BLaER1 (cell line): Measurements from ENCODE around the gene KCNB1.

Experiments used
- H3K27ac ChIP-seq: shearing (Covaris generic); formaldehyde crosslinking; 2 replicates; pipeline ENCODE4 v1.8.1; 2022
- H3K27me3 ChIP-seq: shearing (Covaris generic); formaldehyde crosslinking; 2 replicates; pipeline ENCODE4 v1.8.1; 2022
- H3K36me3 ChIP-seq: shearing (Covaris generic); formaldehyde crosslinking; 2 replicates; pipeline ENCODE4 v1.8.1; 2022
- H3K4me1 ChIP-seq: shearing (Covaris generic); formaldehyde crosslinking; 2 replicates; pipeline ENCODE4 v1.8.1; 2022
- H3K4me2 ChIP-seq: shearing (Covaris generic); formaldehyde crosslinking; 2 replicates; pipeline ENCODE4 v1.8.1; 2022
- H3K4me3 ChIP-seq: shearing (Covaris generic); formaldehyde crosslinking; 2 replicates; pipeline ENCODE4 v1.8.1; 2022
- H3K9ac ChIP-seq: shearing (Covaris generic); formaldehyde crosslinking; 2 replicates; pipeline ENCODE4 v1.8.1; 2022
- H3K9me3 ChIP-seq: shearing (Covaris generic); formaldehyde crosslinking; 2 replicates; pipeline ENCODE4 v1.8.1; 2022
- H4K20me1 ChIP-seq: shearing (Covaris generic); formaldehyde crosslinking; 2 replicates; pipeline ENCODE4 v1.8.1; 2022
- Cebpa-rat ChIP-seq: shearing (Covaris generic); IDR thresholded peaks from 2 replicates; pipeline ENCODE4 v1.8.1; 2022

Gene KCNB1

GRCh38 chr20:49380337-49380780 is 102.1 kb downstream of the KCNB1 start:
- Histone ChIP-seq H3K4me2 (no peak overlapping the region), H3K36me3 (no peaks in the 10 kb centered on the region), H3K4me3 (no peak overlapping the region), H3K27me3 (no peaks in the 10 kb centered on the region), H3K27ac (no peak overlapping the region), H3K9ac (no peak overlapping the region), H3K4me1 (no peaks in the 10 kb centered on the region), H4K20me1 (no peaks in the 10 kb centered on the region), H3K9me3 (no peaks in the 10 kb centered on the region)
- no peak for TF ChIP-seq Cebpa-rat

- no peaks in the 10 kb centered on the region for H3K9me3 ChIP-seq
- H3K9ac ChIP-seq: no peak overlapping the region
- H3K27me3 ChIP-seq: no peaks in the 10 kb centered on the region
Observed at GRCh38 chr20:49379338-49379737, 103.1 kb downstream of the KCNB1 start.

GRCh38 chr20:49377326-49377725 is 105.1 kb downstream of the KCNB1 start:
- TF ChIP-seq Cebpa-rat: no peak
- H3K4me3 ChIP-seq: no peak overlapping the region
- no peaks in the 10 kb centered on the region for H3K27me3 ChIP-seq
- H3K36me3 ChIP-seq: no peaks in the 10 kb centered on the region
- H3K27ac ChIP-seq: no peak overlapping the region
- no peaks in the 10 kb centered on the region for H4K20me1 ChIP-seq
- H3K4me2 ChIP-seq: no peak overlapping the region
- no peaks in the 10 kb centered on the region for H3K9me3 ChIP-seq
- H3K4me1 ChIP-seq: no peaks in the 10 kb centered on the region
- no peak overlapping the region for H3K9ac ChIP-seq

More at GRCh38 chr20:49379338-49379737, 103.1 kb downstream of the KCNB1 start:
- Histone ChIP-seq H4K20me1 (no peaks in the 10 kb centered on the region), H3K4me3 (no peak overlapping the region), H3K36me3 (no peaks in the 10 kb centered on the region), H3K4me1 (no peaks in the 10 kb centered on the region), H3K4me2 (no peak overlapping the region), H3K27ac (no peak overlapping the region)
- TF ChIP-seq Cebpa-rat: no peak

- Histone ChIP-seq H3K9me3 (no peaks in the 10 kb centered on the region), H3K27me3 (no peaks in the 10 kb centered on the region), H3K27ac (no peak overlapping the region), H4K20me1 (no peaks in the 10 kb centered on the region), H3K4me3 (no peak overlapping the region), H3K4me1 (no peaks in the 10 kb centered on the region), H3K4me2 (no peak overlapping the region), H3K36me3 (no peaks in the 10 kb centered on the region), H3K9ac (no peak overlapping the region)
- TF ChIP-seq Cebpa-rat: no peak
Observed at GRCh38 chr20:49375170-49375569, 107.3 kb downstream of the KCNB1 start.

- TF ChIP-seq Cebpa-rat: no peak
- no peak overlapping the region for H3K27ac ChIP-seq
- no peak overlapping the region for H3K4me2 ChIP-seq
- no peaks in the 10 kb centered on the region for H4K20me1 ChIP-seq
- no peaks in the 10 kb centered on the region for H3K9me3 ChIP-seq
- no peak overlapping the region for H3K9ac ChIP-seq
- no peaks in the 10 kb centered on the region for H3K27me3 ChIP-seq
- H3K36me3 ChIP-seq: no peaks in the 10 kb centered on the region
- no peaks in the 10 kb centered on the region for H3K4me1 ChIP-seq
- H3K4me3 ChIP-seq: no peak overlapping the region
Observed at GRCh38 chr20:49372095-49372734, 110.3 kb downstream of the KCNB1 start.

GRCh38 chr20:49368596-49368995 is 113.9 kb downstream of the KCNB1 start:
- no peak overlapping the region for H3K4me2 ChIP-seq
- H3K4me1 ChIP-seq: no peaks in the 10 kb centered on the region
- no peak overlapping the region for H3K9ac ChIP-seq
- no peak for TF ChIP-seq Cebpa-rat
- no peaks in the 10 kb centered on the region for H3K36me3 ChIP-seq
- H3K9me3 ChIP-seq: no peaks in the 10 kb centered on the region
- H4K20me1 ChIP-seq: no peaks in the 10 kb centered on the region
- H3K27me3 ChIP-seq: no peaks in the 10 kb centered on the region
- H3K4me3 ChIP-seq: no peak overlapping the region
- H3K27ac ChIP-seq: no peak overlapping the region

GRCh38 chr20:49367113-49367512 is 115.4 kb downstream of the KCNB1 start:
- Histone ChIP-seq H3K9ac (no peak overlapping the region), H3K9me3 (no peaks in the 10 kb centered on the region), H4K20me1 (no peaks in the 10 kb centered on the region), H3K4me3 (no peak overlapping the region), H3K27ac (no peak overlapping the region), H3K4me1 (no peaks in the 10 kb centered on the region), H3K4me2 (no peak overlapping the region), H3K27me3 (no peaks in the 10 kb centered on the region), H3K36me3 (no peaks in the 10 kb centered on the region)
- TF ChIP-seq Cebpa-rat: no peak

- no peak overlapping the region for H3K4me3 ChIP-seq
- H3K9ac ChIP-seq: no peak overlapping the region
- no peak for TF ChIP-seq Cebpa-rat
- H3K27ac ChIP-seq: no peak overlapping the region
- no peaks in the 10 kb centered on the region for H4K20me1 ChIP-seq
- H3K9me3 ChIP-seq: no peaks in the 10 kb centered on the region
- no peaks in the 10 kb centered on the region for H3K4me1 ChIP-seq
- no peak overlapping the region for H3K4me2 ChIP-seq
- H3K36me3 ChIP-seq: no peaks in the 10 kb centered on the region
- no peaks in the 10 kb centered on the region for H3K27me3 ChIP-seq
Observed at GRCh38 chr20:49366687-49367086, 115.8 kb downstream of the KCNB1 start.

- no peak for TF ChIP-seq Cebpa-rat
- no peaks in the 10 kb centered on the region for H3K36me3 ChIP-seq
- H3K4me2 ChIP-seq: no peak overlapping the region
- H3K9me3 ChIP-seq: no peaks in the 10 kb centered on the region
- no peaks in the 10 kb centered on the region for H4K20me1 ChIP-seq
- no peaks in the 10 kb centered on the region for H3K4me1 ChIP-seq
- no peak overlapping the region for H3K9ac ChIP-seq
- H3K27ac ChIP-seq: no peak overlapping the region
- no peak overlapping the region for H3K4me3 ChIP-seq
- no peaks in the 10 kb centered on the region for H3K27me3 ChIP-seq
Observed at GRCh38 chr20:49361862-49362660, 120.4 kb downstream of the KCNB1 start.

- no peaks in the 10 kb centered on the region for H3K4me1 ChIP-seq
- H3K9ac ChIP-seq: no peak overlapping the region
- no peaks in the 10 kb centered on the region for H3K27me3 ChIP-seq
- H4K20me1 ChIP-seq: no peaks in the 10 kb centered on the region
- no peak overlapping the region for H3K27ac ChIP-seq
- H3K4me3 ChIP-seq: no peak overlapping the region
- TF ChIP-seq Cebpa-rat: no peak
- no peak overlapping the region for H3K4me2 ChIP-seq
- H3K9me3 ChIP-seq: no peaks in the 10 kb centered on the region
- H3K36me3 ChIP-seq: no peaks in the 10 kb centered on the region
Observed at GRCh38 chr20:49360242-49360968, 122.1 kb downstream of the KCNB1 start.
